HEK293T (cell line): Measurements from ENCODE around the gene SLC26A8.
"Not testable (repeated sequence)": the region's sequence is repeated elsewhere in the genome, so short reads cannot be mapped to it uniquely, and the experiment has no call there.

Experiments
- FOXA1 ChIP-seq: fragments of 450-650 bp; IDR thresholded peaks from 2 replicates; pipeline ENCODE4 v1.6.1; 2016; ENCODE audit warnings: mild to moderate bottlenecking
- ZNF384 ChIP-seq: fragments of 450-650 bp; IDR thresholded peaks from 2 replicates; pipeline ENCODE4 v1.6.1; 2016

DNA sequence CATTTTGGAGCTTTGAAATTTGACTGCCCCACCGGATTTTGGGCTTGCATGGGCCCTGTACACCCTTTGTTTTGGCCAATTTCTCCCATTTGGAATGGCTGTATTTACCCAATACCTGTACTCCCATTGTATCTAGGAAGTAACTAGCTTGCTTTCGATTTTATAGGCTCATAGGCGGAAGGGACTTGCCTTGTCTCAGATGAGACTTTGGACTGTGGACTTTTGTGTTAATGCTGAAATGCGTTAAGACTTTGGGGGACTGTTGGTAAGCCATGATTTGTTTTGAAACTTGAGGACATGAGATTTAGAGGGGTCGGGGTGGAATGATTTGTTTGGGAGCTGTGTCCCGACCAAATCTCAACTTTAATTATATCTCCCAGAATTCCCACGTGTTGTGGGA is 83.3 kb downstream of the SLC26A8 start:
- not testable (repeated sequence) for TF ChIP-seq ZNF384, FOXA1
